GM12878 (cell line): Measurements from ENCODE around the gene PKHD1. TPM values are rescaled to one million over a fixed set of nuclear protein-coding genes. Genes with fewer than 3 reads are reported as not detected.

ENCODE experiments used
- ATAC-seq: fragments of 200-7000 bp; cut with Tn5 transposase; 3 replicates; pipeline ENCODE4 v1.9.1; 2020; ENCODE audit warnings: mild to moderate bottlenecking, moderate library complexity
- BruUV-seq: library from RNA; stranded (reverse); fragments of 400-500 nt; replicated peaks from 2 replicates; lab custom pipeline; 2021; lab: Mats Ljungman, UMichigan
- CTCF ChIA-PET: fragments of 300-600 bp; sonication (Branson Sonifier 250); formaldehyde crosslinking; extraction: SDS; loops from one replicate; lab custom pipeline; 2021; ENCODE audit warnings: inconsistent platforms; lab: Yijun Ruan, JAX
- POLR2A ChIA-PET: fragments of 350-600 bp; formaldehyde crosslinking; extraction: SDS; loops from one replicate; lab custom pipeline; 2021; ENCODE audit warnings: inconsistent platforms; lab: Charles Lee
- RAD21 ChIA-PET: fragments of 300-600 bp; sonication (Branson Sonifier 250); formaldehyde crosslinking; loops from one replicate; lab custom pipeline; 2023; ENCODE audit warnings: antibody characterized with exemption; ENCODE audit not compliant: unreplicated experiment; lab: Charles Lee
- SMC1A ChIA-PET: fragments of 300-600 bp; sonication (Branson Sonifier 250); formaldehyde crosslinking; loops from one replicate; lab custom pipeline; 2023; ENCODE audit not compliant: unreplicated experiment, uncharacterized antibody; lab: Charles Lee
- DNase-seq: peaks from one replicate; pipeline ENCODE4 v3.0.0-alpha.2; 2011; ENCODE audit warnings: low read depth, low spot score
- FAIRE-seq: peaks from 3 replicates; lab custom pipeline; 2011; peaks lifted over from hg19 to GRCh38; lab: Jason Lieb, UNC
- H2AFZ ChIP-seq: 2 replicates; pipeline ENCODE4 v1.6.0; 2011; ENCODE audit warnings: low read depth, low read length, control low read depth; ENCODE audit not compliant: control insufficient read depth
- H3K27ac ChIP-seq: 2 replicates; pipeline ENCODE4 v1.5.1; 2011; ENCODE audit warnings: control low read depth; ENCODE audit not compliant: control insufficient read depth, insufficient read depth
- H3K27me3 ChIP-seq, 2 experiments: replicated peaks in 1 of 2; 2 replicates each; pipeline versions ENCODE4 v1.6.0 to v1.6.1; 2011; ENCODE audit warnings: low read length in 1 of 2; ENCODE audit not compliant: control insufficient read depth in 2 of 2, insufficient read depth in 2 of 2
- H3K36me3 ChIP-seq, 2 experiments: 2 replicates each; pipeline ENCODE4 v1.5.1; 2011; ENCODE audit warnings: low read length in 1 of 2; ENCODE audit not compliant: control insufficient read depth in 2 of 2, insufficient read depth in 2 of 2
- H3K4me1 ChIP-seq: 2 replicates; pipeline ENCODE4 v1.6.1; 2011; ENCODE audit warnings: mild to moderate bottlenecking, low read length, moderate library complexity, mixed read lengths; ENCODE audit not compliant: control insufficient read depth, insufficient read depth
- H3K4me2 ChIP-seq: 2 replicates; pipeline ENCODE4 v1.6.0; 2011; ENCODE audit warnings: control low read depth; ENCODE audit not compliant: control insufficient read depth, insufficient read depth
- H3K4me3 ChIP-seq: fragments of 200-600 bp; sonication (generic); 2 replicates; pipeline ENCODE4 v1.5.1; 2016
- H3K79me2 ChIP-seq: 2 replicates; pipeline ENCODE4 v1.6.0; 2011; ENCODE audit warnings: low read length; ENCODE audit not compliant: control insufficient read depth, insufficient read depth
- H3K9ac ChIP-seq: 2 replicates; pipeline ENCODE4 v1.8.0; 2011; ENCODE audit warnings: low read length, control low read depth, mixed read lengths; ENCODE audit not compliant: control insufficient read depth, insufficient read depth
- H3K9me3 ChIP-seq: replicated peaks from 3 replicates; pipeline ENCODE4 v1.5.1; 2011; ENCODE audit warnings: mild to moderate bottlenecking, low read length; ENCODE audit not compliant: control insufficient read depth, insufficient read depth
- H4K20me1 ChIP-seq: 2 replicates; pipeline ENCODE4 v1.6.0; 2011; ENCODE audit not compliant: control insufficient read depth, insufficient read depth
- CREB1 ChIP-seq: IDR thresholded peaks from 2 replicates; pipeline ENCODE4 v1.6.1; 2012; ENCODE audit warnings: low read depth, mild to moderate bottlenecking, inconsistent platforms
- PAX8 ChIP-seq: fragments of 450-650 bp; IDR thresholded peaks from 2 replicates; pipeline ENCODE4 v1.6.1; 2017; ENCODE audit warnings: mild to moderate bottlenecking, moderate library complexity
- SIN3A ChIP-seq: IDR thresholded peaks from 2 replicates; pipeline ENCODE4 v1.6.1; 2012; ENCODE audit warnings: low read depth, low read length, improper control_type of control experiment
- SPI1 ChIP-seq: IDR thresholded peaks from 2 replicates; pipeline ENCODE4 v1.6.1; 2011; ENCODE audit warnings: low read depth, mild to moderate bottlenecking, low read length, moderate library complexity, borderline replicate concordance; ENCODE audit not compliant: insufficient read depth
- ZNF622 ChIP-seq: fragments of 450-650 bp; IDR thresholded peaks from 2 replicates; pipeline ENCODE4 v1.6.1; 2017; ENCODE audit warnings: mild to moderate bottlenecking, inconsistent platforms
- WGBS: methylation state at CpG from one replicate; pipeline ENCODE4 v1.1.6; 2016; ENCODE audit warnings: low lambda C conversion rate; ENCODE audit not compliant: insufficient replicate concordance, insufficient coverage; ENCODE audit errors: missing lambda C conversion rate; 5-methylcytosine and 5-hydroxymethylcytosine counted together
- in situ Hi-C: fragments of 300-500 bp; cut with MboI; formaldehyde crosslinking; loops from 9 replicates; pipeline ENCODE4 v1.14.3; 2018; ENCODE audit warnings: mixed read lengths
- intact Hi-C: fragments of 100-400 bp; cut with micrococcal nuclease; formaldehyde crosslinking; loops from one replicate; pipeline ENCODE4 v1.14.2; 2022; ENCODE audit not compliant: unreplicated experiment
- polyA plus RNA-seq, 11 experiments: library from polyadenylated mRNA; depleted of rRNA in 4 of 11; unstranded in 6 of 11; stranded (reverse) in 5 of 11; fragments of >200 nt; fragmentation: Nextera tagmentation in 4 of 11; fragmentation: Illumina TruSeq in 1 of 11; extraction: Ambion mirVana in 4 of 11; extraction: Trizol in 1 of 11; gene quantifications; 1 replicate in 1 of 11; 2 replicates in 10 of 11; pipeline versions ENCODE4 v1.2.1 to v1.2.3, GENCODE V29; 2011 to 2016; ENCODE audit warnings: inconsistent platforms in 2 of 11, missing spikeins in 2 of 11, low read depth in 1 of 11
- total RNA-seq, 4 experiments: library from RNA; depleted of rRNA in 3 of 4; stranded (reverse); fragments of >200 nt in 3 of 4; fragmentation: Illumina TruSeq in 1 of 4; extraction: Trizol in 1 of 4; gene quantifications; 2 replicates each; pipeline versions ENCODE4 v1.2.1 to v1.2.3, GENCODE V29; 2013 to 2021

Gene PKHD1
- total and polyA plus RNA-seq, 10 of the 15 experiments (the other 5 are each of a cell fraction or from before 2014, with no cell fraction given) = under 0.01 to 0.90 (median 0.02) TPM; not detected in 1

DNA sequence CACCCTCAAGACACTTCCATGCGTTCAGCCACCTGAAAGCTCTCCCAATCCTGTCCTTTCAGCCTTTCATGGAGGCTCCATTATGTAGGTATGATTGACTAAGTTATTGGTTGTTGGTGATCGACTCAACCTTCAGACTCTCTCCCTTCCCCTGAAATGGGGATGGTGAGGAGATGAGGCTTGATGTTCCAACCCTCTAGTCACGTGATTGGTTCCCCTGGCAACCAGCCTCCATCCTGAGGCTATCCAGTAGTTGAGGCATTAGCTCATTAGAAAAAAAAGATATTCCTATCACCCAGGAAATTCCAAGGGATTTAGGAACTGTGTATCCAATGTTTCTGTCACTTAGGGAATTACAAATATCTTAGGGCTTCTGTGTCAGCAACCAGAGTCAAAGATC, 426.6 kb downstream of the PKHD1 start:
- Histone ChIP-seq H3K9ac (no peak overlapping the region), H3K9me3 (no peaks in the 10 kb centered on the region), H3K79me2 (no peaks in the 10 kb centered on the region), H3K4me2 (no peak overlapping the region), H2AFZ (no peak overlapping the region), H3K4me1 (no peaks in the 10 kb centered on the region), H3K27ac (no peak overlapping the region), H3K36me3 (no peaks in the 10 kb centered on the region), H3K4me3 (no peak overlapping the region), H3K27me3 (no peaks in the 10 kb centered on the region), H4K20me1 (no peaks in the 10 kb centered on the region)
- DNase-seq = no peak
- BruUV-seq = no TSS peak
- ChIA-PET RAD21 (no interaction called here), CTCF (no interaction called here), POLR2A (interaction anchor here (0.5 kb wide), 1 partner anchor 802 kb away, joined by 3 read pairs; no protein-coding TSS in a partner anchor), SMC1A (no interaction called here)
- WGBS = 0% methylated on average over 3 of the region's 3 CpGs
- in situ Hi-C loops = no loop called here
- TF ChIP-seq SPI1 = no peak
- TF ChIP-seq SIN3A = no peak
- no peak for TF ChIP-seq ZNF622
- no peak for TF ChIP-seq CREB1
- no peak for FAIRE-seq
- no peak for ATAC-seq
- intact Hi-C loops = no loop called here

DNA sequence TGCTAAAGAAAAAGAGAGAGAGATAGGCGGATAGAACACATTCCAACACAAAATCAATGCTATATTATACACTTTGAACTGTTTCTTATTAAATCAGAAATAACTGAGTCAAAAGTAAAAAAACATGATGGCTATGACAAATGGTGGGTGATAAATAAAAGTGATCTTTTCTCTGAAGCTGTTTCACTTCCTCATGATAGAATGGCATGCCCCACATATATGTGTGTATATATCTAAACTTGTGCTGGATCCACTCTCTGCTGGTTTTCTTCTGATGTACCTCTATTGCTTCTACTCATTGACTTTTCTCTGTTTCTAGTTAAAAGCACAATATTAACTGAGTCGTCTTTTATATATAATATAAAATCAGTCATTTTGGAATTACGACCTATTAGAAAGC, 429.9 kb downstream of the PKHD1 start:
- Histone ChIP-seq H2AFZ (no peak overlapping the region), H3K4me3 (no peak overlapping the region), H3K27ac (no peak overlapping the region), H3K27me3 (no peaks in the 10 kb centered on the region), H3K9ac (no peak overlapping the region), H4K20me1 (no peaks in the 10 kb centered on the region), H3K4me1 (no peaks in the 10 kb centered on the region), H3K36me3 (no peaks in the 10 kb centered on the region), H3K9me3 (no peaks in the 10 kb centered on the region), H3K79me2 (no peaks in the 10 kb centered on the region), H3K4me2 (no peak overlapping the region)
- in situ Hi-C loops = no loop called here
- intact Hi-C loops = no loop called here
- DNase-seq (no peak), ATAC-seq (peak; percentile 72), FAIRE-seq (no peak)
- SMC1A ChIA-PET = interaction anchor here (1.9 kb wide), 1 partner anchor 8 kb away, joined by 10 read pairs; no protein-coding TSS in a partner anchor
- 27% methylated on average over 3 of the region's 3 CpGs for WGBS
- CTCF ChIA-PET = interaction anchor here (0.9 to 1.3 kb wide), 5 partner anchors 12 to 364 kb away, joined by 3 to 4 read pairs (median 3); no protein-coding TSS in a partner anchor
- TF ChIP-seq PAX8 (no peak), SPI1 (peak; percentile 64)
- no TSS peak for BruUV-seq
- RAD21 ChIA-PET = no interaction called here
- POLR2A ChIA-PET = no interaction called here
